ENCODE results near the gene UBE3C.

The UBE3C gene

DNA sequence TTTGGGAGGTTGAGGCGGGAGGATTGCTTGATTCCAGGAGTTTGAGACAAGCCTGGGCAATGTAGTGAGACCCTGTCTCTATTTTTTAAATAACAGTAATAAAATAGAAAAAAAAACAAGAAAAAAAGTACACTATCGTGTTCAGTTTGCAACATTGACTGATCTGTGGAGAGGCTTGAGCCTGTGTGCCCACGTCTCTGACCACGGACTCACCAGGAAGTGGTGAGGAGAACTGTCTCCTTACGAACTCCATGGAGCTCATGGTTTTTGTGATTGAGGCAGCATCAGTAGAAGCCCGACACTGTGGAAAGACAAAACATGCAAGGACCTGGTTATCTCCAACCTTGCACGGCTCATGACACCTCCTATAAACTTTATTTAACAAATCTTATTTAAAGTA, 174.2 kb downstream of the UBE3C start:
- Histone ChIP-seq H3K9ac (no peak overlapping the region), H3K4me2 (ENCODE audit: low read length) (no peak overlapping the region), H3K79me2 (no peaks in the 10 kb centered on the region), H3K4me1 (no peaks in the 10 kb centered on the region), H3K4me3 (ENCODE audit: low read depth, low read length) (no peak overlapping the region), H3K27me3 (ENCODE audit: control insufficient read depth, insufficient read depth, low read length) (no peaks in the 10 kb centered on the region), H2AFZ (no peak overlapping the region), H3K9me3 (ENCODE audit: control insufficient read depth, low read length) (no peaks in the 10 kb centered on the region), H3K36me3 (ENCODE audit: control insufficient read depth, insufficient read depth, low read length) (no peaks in the 10 kb centered on the region), H3K27ac (no peak overlapping the region)
- TF ChIP-seq, protein P1, sequence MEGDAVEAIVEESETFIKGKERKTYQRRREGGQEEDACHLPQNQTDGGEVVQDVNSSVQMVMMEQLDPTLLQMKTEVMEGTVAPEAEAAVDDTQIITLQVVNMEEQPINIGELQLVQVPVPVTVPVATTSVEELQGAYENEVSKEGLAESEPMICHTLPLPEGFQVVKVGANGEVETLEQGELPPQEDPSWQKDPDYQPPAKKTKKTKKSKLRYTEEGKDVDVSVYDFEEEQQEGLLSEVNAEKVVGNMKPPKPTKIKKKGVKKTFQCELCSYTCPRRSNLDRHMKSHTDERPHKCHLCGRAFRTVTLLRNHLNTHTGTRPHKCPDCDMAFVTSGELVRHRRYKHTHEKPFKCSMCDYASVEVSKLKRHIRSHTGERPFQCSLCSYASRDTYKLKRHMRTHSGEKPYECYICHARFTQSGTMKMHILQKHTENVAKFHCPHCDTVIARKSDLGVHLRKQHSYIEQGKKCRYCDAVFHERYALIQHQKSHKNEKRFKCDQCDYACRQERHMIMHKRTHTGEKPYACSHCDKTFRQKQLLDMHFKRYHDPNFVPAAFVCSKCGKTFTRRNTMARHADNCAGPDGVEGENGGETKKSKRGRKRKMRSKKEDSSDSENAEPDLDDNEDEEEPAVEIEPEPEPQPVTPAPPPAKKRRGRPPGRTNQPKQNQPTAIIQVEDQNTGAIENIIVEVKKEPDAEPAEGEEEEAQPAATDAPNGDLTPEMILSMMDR (IDR thresholded peaks at IDR 0.05) = no peak

DNA sequence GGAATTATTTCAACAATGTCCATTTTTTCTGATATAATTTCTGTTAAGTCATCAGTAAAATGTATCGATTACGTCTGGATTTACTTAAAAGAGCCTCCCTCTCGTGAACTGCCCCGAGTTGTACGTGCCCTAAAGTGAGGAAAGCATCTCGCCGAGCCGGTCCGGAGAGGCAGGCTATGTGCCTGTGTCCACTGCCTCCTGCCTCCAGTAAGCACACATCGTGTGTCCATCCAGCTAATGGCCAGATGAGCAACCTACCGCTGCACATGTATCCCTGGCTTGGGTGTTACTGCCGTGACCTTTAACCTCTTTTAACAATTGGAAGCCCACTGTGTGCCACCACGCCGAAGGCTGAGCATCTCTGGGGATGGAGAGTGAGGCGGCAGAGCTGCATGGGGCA, 174.9 kb downstream of the UBE3C start:
- no peaks in the 10 kb centered on the region for H3K4me1 ChIP-seq
- H2AFZ ChIP-seq = no peak overlapping the region
- no peak overlapping the region for H3K4me2 ChIP-seq (ENCODE audit: low read length)
- H3K36me3 ChIP-seq (ENCODE audit: control insufficient read depth, insufficient read depth, low read length) = no peaks in the 10 kb centered on the region
- TF ChIP-seq, protein P1 (IDR thresholded peaks at IDR 0.05) = no peak
- H3K79me2 ChIP-seq = no peaks in the 10 kb centered on the region
- H3K27me3 ChIP-seq (ENCODE audit: control insufficient read depth, insufficient read depth, low read length) = no peaks in the 10 kb centered on the region
- H3K9ac ChIP-seq = no peak overlapping the region
- no peak overlapping the region for H3K4me3 ChIP-seq (ENCODE audit: low read depth, low read length)
- H3K27ac ChIP-seq = no peak overlapping the region
- no peaks in the 10 kb centered on the region for H3K9me3 ChIP-seq (ENCODE audit: control insufficient read depth, low read length)

DNA sequence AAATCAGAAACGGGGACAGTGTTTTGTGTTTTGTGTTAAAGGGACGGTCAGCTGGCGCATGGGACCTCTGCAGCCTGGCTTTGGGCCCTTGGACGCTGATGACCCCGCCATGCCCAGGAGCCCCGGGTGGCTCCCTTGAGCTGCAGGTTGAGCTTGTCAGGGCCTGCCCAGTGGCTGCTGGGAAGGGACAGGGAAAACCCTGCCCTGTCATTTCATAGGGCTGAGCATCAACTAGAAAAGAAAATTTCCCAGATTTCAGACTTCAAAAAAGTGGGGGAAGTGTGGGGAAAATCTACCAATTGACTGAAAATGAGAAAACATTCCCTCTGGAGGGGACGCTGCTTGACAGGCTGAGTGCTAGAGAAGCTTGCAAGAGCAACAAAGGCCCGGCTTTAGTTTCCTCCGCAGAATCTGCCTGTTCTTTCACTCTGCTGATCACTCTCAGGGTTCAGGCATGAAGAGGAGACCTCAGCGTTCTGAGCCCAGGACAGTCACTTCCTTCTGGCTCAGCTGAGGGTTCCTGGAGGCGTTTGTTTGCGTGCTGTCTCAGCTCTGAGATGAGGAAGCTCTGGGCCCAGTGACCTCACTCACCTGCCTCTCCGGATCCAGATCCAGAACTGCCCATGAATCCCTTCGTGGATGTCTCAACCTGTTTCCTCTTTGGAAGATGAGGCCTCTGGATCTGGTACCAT, 179.4 kb downstream of the UBE3C start:
- no peaks in the 10 kb centered on the region for H3K4me1 ChIP-seq
- no peaks in the 10 kb centered on the region for H3K36me3 ChIP-seq (ENCODE audit: control insufficient read depth, insufficient read depth, low read length)
- no peaks in the 10 kb centered on the region for H3K27me3 ChIP-seq (ENCODE audit: control insufficient read depth, insufficient read depth, low read length)
- H3K9ac ChIP-seq = no peak overlapping the region
- H3K9me3 ChIP-seq (ENCODE audit: control insufficient read depth, low read length) = no peaks in the 10 kb centered on the region
- no peaks in the 10 kb centered on the region for H3K79me2 ChIP-seq
- TF ChIP-seq, protein P1 (IDR thresholded peaks at IDR 0.05) = no peak
- no peak overlapping the region for H3K4me2 ChIP-seq (ENCODE audit: low read length)
- no peak overlapping the region for H3K27ac ChIP-seq
- H2AFZ ChIP-seq = peak overlapping the region; percentile 23
- no peak overlapping the region for H3K4me3 ChIP-seq (ENCODE audit: low read depth, low read length)

Measured in parathyroid adenoma (tissue), 2 donors.